ENCODE measurements around the gene ANO6.

DNA sequence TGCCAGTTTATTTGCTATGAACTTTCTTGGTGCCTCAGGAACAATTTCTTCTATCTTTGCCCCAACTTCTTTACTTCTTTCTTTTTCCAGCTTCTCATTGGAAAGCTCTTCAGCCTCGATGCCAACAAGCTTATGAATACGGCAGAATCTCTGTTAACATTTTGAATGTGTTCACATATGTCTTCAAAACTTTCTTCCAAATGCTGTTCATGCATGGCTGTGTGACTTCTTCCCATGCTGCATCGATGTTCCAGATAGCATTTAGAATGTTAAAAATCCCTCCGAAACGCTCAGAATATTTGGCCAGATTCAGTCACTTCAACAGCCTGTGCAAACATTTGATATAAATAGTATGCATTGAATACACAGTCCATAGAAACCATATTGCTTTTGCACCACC, 265.9 kb downstream of the ANO6 start:
- TF ChIP-seq EZH2 (IDR thresholded peaks at IDR 0.05; ENCODE audit: borderline replicate concordance, low read length) (no peak), CTCF (conservative IDR thresholded peaks at IDR 0.05 in 1 of 2, IDR thresholded peaks at IDR 0.05 in 1 of 2; ENCODE audit: extremely low read depth in 1 of 2, insufficient read depth in 1 of 2, low read depth in 1 of 2, low read length in 2 of 2) (no peak)

Data from mammary epithelial cell (primary cell).